Hepatic stellate cell (primary cell): Measurements from ENCODE around the gene MAGEA1.
"Not testable (repeated sequence)": the region's sequence is repeated elsewhere in the genome, so short reads cannot be mapped to it uniquely, and the experiment has no call there.

Experiments used
- DNase-seq: peaks from one replicate; pipeline ENCODE4 v3.0.0; 2011; ENCODE audit warnings: low spot score

Gene MAGEA1, protein sequence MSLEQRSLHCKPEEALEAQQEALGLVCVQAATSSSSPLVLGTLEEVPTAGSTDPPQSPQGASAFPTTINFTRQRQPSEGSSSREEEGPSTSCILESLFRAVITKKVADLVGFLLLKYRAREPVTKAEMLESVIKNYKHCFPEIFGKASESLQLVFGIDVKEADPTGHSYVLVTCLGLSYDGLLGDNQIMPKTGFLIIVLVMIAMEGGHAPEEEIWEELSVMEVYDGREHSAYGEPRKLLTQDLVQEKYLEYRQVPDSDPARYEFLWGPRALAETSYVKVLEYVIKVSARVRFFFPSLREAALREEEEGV

DNA sequence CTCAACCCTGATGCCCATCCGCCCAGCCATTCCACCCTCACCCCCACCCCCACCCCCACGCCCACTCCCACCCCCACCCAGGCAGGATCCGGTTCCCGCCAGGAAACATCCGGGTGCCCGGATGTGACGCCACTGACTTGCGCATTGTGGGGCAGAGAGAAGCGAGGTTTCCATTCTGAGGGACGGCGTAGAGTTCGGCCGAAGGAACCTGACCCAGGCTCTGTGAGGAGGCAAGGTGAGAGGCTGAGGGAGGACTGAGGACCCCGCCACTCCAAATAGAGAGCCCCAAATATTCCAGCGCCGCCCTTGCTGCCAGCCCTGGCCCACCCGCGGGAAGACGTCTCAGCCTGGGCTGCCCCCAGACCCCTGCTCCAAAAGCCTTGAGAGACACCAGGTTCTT, at the start of gene MAGEA1:
MAGEA1 (plus strand) TSS at position 154 of the 400 bp plus-strand sequence. CDS start 3,106 bp downstream, outside the sequence.
- no peak for DNase-seq

DNA sequence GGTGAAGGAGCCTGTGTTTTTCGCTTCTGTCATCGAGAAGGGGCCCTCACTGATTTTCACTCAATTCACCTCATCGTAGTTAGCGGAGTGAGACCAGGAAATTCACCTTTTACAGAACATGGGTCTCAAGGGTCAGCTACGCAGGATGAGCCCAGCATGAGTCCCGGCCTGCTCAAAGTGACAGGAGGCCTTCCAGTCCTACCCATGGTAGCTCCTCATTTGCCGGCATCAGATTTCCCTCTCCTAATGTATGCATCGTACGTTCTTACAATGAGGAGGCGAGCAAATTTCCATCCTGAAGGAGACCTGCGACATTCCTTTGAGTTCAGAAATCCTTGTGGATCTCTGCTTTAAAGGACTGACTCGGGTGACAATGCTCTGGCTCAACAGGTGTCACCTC, 46.2 kb upstream of the MAGEA1 start:
- DNase-seq = not testable (repeated sequence)

DNA sequence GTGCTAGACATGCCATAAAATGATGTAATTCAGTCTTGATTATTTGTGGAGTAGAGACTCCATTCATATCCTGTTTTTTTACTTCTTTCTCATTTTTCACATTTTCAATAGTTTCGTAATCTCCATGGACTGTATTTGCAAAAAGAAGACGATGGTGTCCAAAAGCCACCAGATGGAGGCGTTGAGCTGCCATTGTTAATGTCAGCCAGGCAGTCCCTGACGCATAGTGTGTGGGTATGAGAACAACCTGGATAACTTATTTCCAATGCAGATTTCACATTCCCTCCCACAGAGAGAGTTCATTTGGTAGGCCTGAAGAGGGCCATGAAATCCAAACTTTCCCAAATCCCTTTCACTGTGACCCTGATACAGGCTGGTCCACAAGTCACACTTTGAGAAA, 40.0 kb upstream of the MAGEA1 start:
- DNase-seq = not testable (repeated sequence)

DNA sequence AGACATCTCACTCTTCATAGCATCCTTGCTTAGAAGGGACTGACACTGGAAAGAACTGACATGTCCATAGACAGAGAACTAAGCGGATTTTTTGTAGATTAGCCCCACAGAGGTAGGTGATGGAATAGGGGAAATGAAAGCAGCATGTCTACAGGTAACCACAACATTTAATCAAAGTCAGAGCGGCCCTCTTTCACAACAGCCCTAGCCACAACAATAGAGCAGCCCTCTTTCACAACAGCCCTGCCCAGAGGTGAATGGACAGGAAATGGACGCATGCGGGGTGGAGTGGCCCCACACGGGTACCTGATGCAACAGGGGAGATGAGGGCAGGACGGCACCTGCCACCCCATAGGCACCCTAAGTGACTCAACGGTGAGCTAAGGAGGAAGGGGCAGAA, 32.8 kb upstream of the MAGEA1 start:
- not testable (repeated sequence) for DNase-seq

DNA sequence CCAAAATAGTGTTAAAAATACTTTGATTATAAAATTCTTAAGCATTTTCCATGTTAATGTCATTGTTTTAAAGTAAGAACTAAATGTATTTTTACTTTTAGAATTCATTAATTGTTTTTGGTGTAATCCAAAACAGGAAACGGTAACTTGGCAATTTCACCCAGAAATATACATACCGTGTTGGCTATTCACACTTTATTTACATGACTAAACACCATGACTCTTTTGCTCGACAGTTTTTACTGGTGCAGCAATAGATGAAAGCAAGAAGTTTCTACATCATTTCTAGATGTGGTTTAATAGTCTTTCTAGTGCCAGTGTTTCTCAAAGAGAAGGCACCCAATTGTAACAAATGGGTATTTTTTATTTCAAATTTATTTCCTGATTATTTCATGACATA, 25.6 kb upstream of the MAGEA1 start:
- DNase-seq = no peak

DNA sequence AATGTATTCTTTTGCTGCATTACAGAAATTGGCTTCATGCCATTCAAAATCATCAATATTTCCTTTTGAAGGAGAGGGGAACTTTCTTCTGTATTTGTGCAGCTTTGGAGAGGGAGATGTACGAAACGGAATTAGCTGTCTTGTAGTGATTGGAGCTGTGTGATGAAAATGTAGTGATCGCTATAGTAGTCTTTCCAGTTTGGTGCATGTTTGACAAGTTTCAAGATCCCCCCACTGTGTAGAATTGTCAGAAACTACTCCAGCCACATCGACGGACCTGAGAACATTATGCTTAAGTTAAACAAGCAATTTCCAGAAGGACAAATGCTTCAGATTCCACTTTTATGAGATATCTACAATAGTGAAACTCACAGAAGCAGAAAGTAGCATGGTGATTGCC, 21.6 kb upstream of the MAGEA1 start:
- DNase-seq = no peak

DNA sequence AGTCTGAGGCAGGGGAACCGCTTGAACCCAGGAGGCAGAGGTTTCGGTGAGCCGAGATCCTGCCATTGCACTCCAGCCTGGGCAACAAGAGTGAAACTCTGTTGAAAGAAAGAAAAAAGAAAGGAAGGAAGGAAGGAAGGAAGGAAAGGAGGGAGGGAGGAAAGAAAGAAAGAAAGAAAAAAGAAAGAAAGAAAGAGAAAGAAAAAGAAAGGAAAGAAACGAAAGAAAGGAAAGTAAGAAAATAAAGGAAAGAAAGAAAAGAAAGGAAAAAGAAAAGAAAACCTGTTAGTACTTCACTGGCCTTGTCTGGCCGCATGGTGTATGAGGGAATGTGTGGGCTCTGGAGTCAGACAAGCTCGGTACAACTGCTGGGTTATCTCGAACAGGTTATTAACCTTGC, 20.8 kb upstream of the MAGEA1 start:
- no peak for DNase-seq

DNA sequence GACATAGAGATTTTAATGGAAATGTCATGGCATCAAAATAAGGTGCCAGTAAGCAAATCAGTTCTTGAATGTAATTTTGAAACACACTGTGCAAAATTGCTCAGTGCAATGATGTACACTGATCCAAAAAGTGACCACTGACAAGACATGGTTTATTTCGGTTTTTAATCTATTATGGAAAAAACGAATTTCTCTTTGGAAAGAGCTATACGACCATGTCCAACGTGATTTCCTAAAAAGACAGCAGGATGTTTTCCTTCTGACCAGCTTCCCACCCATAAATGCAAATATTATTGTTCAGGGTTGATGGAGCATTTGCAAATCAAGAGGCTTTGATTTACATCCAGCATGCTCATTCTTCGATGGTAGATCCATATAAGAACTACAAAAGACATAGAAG, 17.1 kb upstream of the MAGEA1 start:
- DNase-seq = no peak

DNA sequence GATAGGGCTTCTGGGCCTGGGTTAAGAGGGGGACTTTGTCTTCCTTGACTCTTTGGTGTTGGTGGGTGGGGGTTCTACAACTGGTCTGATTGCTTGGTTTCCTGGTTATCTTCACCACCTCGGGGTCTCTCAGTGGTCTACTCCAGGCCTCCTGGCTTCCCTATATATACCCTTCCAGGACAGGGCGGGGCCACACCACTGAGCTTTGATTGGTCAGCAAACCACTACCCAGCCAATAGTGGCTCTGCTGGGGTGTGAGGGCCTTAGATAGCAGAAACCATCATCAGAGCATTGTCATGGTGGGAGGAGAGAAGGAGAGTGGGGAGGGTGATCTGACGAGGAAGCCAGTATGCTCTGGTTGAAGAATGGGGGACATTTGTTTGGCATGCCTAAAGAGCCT, 14.4 kb upstream of the MAGEA1 start:
- DNase-seq = no peak

DNA sequence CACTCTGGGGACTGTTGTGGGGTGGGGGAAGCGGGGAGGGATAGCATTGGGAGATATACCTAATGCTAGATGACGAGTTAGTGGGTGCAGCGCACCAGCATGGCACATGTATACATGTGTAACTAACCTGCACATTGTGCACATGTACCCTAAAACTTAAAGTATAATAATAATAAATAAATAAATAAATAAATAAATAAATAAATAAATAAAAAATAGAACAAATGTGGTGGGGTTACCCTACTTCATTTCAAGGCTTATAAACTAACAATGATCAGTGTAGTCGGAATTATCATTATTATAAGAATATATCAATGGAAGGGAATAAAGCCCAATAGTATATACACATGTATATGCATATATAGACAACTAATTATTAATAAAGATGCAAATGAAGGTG, 10.7 kb upstream of the MAGEA1 start:
- DNase-seq = not testable (repeated sequence)

DNA sequence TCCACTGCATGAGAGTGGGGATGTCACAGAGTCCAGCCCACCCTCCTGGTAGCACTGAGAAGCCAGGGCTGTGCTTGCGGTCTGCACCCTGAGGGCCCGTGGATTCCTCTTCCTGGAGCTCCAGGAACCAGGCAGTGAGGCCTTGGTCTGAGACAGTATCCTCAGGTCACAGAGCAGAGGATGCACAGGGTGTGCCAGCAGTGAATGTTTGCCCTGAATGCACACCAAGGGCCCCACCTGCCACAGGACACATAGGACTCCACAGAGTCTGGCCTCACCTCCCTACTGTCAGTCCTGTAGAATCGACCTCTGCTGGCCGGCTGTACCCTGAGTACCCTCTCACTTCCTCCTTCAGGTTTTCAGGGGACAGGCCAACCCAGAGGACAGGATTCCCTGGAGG, 2.7 kb downstream of the MAGEA1 start:
- DNase-seq = no peak

DNA sequence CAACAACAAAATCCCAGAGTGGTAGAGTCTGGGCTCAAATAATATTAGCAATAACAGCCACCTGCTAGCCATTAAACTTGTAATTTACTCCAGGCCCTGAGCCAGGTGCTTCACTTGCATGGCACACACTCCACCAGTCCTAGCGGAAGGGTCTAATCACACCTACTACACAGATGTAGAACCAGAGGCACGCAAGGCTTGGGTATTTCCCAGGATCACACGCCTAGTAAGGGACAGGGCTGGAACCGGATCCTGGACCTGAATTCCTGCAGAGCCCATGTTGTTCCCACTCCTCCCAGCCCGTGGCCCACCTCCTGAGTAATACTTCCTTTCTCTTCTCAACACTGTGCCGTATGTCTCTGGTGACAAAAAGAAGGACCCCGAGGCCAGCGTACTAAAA, 5.7 kb downstream of the MAGEA1 start:
- no peak for DNase-seq

DNA sequence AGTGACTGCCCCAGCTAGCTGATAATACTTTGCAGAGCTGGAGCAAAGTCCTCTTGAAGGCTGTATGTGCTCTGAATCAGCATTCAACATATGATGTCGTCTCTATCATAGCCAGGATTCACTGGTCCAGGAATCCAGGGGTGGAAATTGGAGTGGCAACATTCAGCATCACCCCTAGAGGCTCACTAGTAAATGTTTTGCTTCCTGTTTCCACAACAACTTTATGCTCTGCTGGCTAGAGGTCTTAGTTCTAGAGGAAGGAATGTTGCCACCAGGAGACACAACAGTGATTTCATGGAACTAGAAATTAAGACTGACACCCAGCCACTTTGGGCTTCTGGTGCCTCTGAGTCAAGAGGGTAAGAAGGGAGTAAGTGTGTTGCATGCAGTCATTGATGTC, 11.3 kb downstream of the MAGEA1 start:
- DNase-seq = no peak

DNA sequence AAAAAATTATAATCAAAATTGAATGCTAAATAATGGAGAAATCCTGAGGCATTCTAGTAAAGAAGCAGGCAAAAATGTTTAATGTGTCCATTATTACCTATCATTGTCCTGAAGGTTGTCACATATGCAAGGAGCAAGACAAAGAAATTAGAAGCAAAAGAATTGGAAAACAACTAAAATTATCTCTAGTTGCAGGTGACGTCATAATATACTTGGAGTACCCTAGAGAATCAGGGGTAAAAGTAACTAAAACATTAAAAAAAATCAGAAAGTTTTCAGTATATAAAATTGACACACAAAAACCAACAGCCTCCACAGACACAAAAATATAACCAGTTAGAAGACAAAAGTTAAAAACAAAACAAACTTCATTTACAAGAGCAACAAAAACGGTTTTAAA, 21.4 kb downstream of the MAGEA1 start:
- DNase-seq = no peak

DNA sequence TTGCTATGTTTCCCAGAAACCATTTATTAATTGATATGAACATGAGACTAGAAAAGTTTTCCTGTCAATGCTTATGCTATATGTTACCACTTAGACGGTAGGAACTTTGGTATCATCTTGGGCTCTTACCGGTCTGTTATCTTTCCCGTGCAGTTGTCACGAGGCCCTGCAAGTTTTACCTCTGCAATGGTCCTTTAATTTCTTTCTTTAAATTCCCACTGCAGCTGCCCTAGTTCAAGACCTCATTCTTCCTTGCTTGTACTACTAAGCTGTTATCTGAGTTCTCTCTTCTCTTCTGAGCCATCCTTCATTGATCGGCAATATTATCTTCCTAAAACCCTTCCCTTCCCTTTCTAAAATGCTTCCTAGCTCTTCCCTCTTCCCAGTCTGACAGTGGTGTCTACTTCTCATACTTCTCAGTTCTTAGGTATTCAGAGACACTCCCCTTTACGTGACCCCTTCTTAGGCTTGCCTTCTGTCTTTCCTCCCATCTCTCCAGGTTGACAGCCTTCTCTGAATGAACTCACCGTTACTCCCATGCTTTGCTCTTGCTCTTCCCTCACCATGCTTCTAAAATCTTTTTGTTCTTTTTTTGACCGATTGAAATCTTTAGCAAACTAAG, 27.5 kb downstream of the MAGEA1 start:
- no peak for DNase-seq

DNA sequence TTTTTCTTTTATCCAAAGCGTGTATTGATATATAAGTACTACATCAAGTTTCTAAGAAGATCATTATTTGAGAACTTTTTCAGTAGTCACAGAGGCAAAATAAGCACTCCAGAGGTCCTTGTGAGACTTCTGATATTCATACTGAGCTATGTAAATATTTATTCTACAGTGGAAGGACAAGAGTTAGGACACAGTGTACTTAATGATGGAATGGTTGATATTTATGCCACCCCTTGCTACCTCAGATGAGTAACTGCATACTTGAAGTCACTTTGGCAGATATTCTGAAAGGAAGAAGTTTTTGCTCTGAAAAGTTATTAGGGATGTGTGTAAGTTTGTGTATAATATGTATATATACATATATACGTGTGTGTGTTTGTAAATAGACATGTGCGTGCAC, 30.3 kb downstream of the MAGEA1 start:
- no peak for DNase-seq

DNA sequence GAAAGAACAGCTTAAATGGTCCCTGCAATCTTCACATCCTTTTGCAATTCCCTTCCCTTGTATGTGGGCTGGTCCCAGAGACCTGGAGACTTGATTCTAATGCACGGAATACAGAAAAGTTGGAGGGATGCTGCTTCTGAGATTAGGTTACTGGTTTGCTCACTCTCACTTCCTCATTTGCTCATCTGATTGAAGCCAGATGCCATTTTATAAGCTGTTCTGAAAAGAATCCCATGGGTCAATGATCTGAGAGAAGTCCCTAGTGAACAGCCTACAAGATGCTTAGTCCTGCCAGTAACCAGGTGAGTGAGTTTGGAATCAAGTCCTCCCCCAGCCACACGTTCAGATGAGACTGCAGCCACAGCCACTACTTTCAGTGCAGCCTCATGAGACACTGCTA, 35.9 kb downstream of the MAGEA1 start:
- DNase-seq = no peak

DNA sequence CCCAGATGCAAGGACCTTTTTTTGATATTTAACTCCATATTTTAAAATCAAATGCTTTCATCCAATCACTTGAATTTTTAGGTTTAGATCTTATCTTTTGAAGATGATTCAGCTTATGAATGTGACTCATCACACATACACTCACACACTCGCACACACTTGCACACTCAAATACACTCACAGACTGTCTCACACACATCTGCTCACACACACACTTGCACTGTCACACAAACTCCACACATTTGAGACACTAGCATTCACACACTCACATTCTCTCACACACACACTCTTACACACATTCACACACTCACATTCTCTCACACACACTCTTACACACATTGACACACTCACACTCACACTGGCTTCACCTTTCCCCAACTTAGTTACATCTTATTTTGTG, 37.8 kb downstream of the MAGEA1 start:
- DNase-seq = no peak

DNA sequence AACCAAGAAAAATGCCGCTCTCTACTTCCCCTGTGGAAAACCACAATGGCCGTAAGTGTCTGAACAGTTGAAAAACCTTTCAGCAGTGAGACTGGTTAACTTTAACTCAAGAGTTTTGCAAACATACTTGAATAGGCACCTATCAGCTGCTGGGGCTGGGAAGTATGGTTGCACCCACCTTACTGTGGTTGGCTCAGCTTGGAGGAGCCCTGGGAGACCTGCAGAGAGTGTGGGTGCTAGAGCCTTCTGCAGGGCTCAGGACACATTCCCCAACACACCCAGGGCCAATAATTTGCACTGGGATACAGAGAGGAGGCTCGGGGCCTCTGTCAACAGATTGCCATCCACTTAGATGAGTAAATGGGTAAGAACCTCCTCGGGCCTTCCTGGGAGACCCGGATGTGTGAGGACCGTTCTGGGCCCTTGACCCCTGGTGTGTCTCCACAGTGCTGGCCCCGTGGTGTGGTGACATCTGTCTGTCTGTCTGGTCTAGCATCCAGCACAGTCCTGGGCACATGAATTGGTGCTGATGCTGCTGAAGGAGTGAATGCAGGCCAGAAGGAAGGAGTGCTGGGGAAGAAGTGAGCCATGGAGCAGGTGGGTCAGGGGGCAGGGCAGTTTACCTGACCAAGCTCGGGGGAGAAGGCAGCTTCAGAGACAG, 46.5 kb downstream of the MAGEA1 start:
- DNase-seq = no peak

DNA sequence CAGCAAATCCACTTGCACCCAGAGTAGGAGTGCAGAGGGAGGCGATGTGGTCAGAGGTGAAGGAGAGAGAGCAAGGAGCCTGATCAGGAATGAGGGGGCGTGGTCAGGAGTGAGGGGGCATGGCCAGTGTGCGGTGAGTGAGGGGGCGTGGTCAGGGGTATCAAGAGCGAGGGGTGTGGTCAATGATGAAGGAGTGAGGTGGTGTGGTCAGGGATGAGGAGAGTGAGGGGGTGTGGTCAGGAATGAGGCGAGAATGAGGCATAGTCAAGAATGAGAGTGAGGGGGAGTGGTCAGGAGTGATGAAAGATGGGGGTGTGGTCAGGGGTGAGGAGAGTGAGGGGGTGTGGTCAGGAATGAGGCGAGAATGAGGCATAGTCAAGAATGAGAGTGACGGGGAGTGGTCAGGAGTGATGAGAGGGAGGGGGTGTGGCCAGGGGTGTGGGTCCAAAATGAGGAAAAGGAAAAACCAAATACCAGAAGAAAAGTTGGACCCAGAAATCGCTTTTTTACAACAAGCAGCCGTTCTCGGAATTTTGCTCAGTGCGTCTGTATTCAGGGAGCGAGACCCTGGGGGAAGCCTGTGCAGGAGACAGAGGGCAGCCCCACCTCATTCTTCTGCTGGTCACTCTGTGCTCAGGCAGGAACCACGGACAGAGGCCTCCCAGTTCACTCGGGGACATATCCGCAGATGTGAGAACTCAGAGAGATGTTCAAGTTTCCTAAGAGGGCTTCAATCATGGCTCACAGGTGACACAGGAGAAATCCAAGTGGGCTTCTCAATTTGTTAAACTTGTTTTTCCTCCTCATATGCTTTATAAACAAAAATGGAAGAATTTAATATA, 47.5 kb downstream of the MAGEA1 start:
- no peak for DNase-seq
